Calu3 (cell line): Measurements from ENCODE around the gene KEL. TPM values are rescaled to one million over a fixed set of nuclear protein-coding genes. Genes with fewer than 3 reads are reported as not detected.

ENCODE experiments used
- BruUV-seq: library from RNA; stranded (reverse); fragments of 400-500 nt; replicated peaks from 2 replicates; lab custom pipeline; 2021; lab: Mats Ljungman, UMichigan
- CTCF ChIA-PET: fragments of 300-600 bp; sonication (Branson Sonifier 250); formaldehyde crosslinking; loops from one replicate; lab custom pipeline; 2022; ENCODE audit warnings: antibody characterized with exemption; lab: Charles Lee
- DNase-seq: peaks from one replicate; pipeline ENCODE4 v3.0.0; 2022
- H3K27ac Mint-ChIP-seq: one replicate; pipeline ENCODE4 v1.8.0; 2022; ENCODE audit warnings: mixed read lengths; ENCODE audit not compliant: unreplicated experiment
- H3K27me3 Mint-ChIP-seq: one replicate; pipeline ENCODE4 v1.8.0; 2022; ENCODE audit warnings: mixed read lengths; ENCODE audit not compliant: unreplicated experiment
- H3K36me3 Mint-ChIP-seq: one replicate; pipeline ENCODE4 v1.8.0; 2022; ENCODE audit warnings: mild to moderate bottlenecking, moderate library complexity, mixed read lengths; ENCODE audit not compliant: insufficient read depth, unreplicated experiment
- H3K4me1 Mint-ChIP-seq: one replicate; pipeline ENCODE4 v1.8.0; 2022; ENCODE audit warnings: mild to moderate bottlenecking, low read depth, mixed read lengths; ENCODE audit not compliant: unreplicated experiment
- H3K4me3 Mint-ChIP-seq: one replicate; pipeline ENCODE4 v1.8.0; 2022; ENCODE audit warnings: mild to moderate bottlenecking, low read depth, moderate library complexity, mixed read lengths; ENCODE audit not compliant: unreplicated experiment
- H3K9me3 Mint-ChIP-seq: one replicate; pipeline ENCODE4 v1.8.0; 2022; ENCODE audit warnings: low read depth, mixed read lengths; ENCODE audit not compliant: unreplicated experiment
- intact Hi-C: fragments of 100-400 bp; cut with micrococcal nuclease; formaldehyde crosslinking; loops from one replicate; pipeline ENCODE4 v1.10.0; 2022; ENCODE audit not compliant: unreplicated experiment
- total RNA-seq: library from RNA; stranded (reverse); gene quantifications from 2 replicates; pipeline ENCODE4 v1.2.3, GENCODE V29; 2022
- TF ChIP-seq, protein P1 (sequence below): fragments of 200-600 bp; IDR thresholded peaks from one replicate; pipeline ENCODE4 v1.8.0; 2022; ENCODE audit warnings: antibody characterized with exemption; ENCODE audit not compliant: unreplicated experiment

The KEL gene
- total RNA-seq, 1 experiment from 2014 or later: not detected

DNA sequence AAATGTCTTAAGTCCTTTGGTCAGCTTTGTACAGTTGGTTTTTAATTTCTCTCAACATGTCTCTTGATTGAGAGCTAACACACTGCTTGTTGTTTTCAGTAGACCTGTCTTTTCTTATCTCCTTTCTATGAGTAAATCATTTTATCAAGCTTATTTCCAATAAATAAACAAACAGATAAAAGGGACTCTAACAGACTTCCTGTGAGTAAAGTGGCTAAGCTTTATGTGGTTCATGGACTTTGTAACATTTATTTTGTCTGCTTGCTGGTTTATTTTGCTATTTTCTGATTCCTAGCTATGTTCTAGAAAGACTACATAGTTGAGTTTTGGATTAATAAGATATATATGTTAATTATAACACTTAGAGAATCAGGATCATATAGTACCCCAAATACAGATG is 37.6 kb upstream of the KEL start:
- Mint-ChIP-seq H3K9me3 (no peaks in the 10 kb centered on the region), H3K27ac (no peak overlapping the region), H3K4me3 (no peak overlapping the region), H3K36me3 (no peaks in the 10 kb centered on the region), H3K4me1 (peaks cover 14% of the 10 kb centered on the region), H3K27me3 (peaks cover 9% of the 10 kb centered on the region)
- no peak for DNase-seq
- no TSS peak for BruUV-seq
- intact Hi-C loops: loop anchor here (5.0 kb wide), 1 partner anchor 367 kb away; no protein-coding TSS in a partner anchor
- TF ChIP-seq, protein P1, sequence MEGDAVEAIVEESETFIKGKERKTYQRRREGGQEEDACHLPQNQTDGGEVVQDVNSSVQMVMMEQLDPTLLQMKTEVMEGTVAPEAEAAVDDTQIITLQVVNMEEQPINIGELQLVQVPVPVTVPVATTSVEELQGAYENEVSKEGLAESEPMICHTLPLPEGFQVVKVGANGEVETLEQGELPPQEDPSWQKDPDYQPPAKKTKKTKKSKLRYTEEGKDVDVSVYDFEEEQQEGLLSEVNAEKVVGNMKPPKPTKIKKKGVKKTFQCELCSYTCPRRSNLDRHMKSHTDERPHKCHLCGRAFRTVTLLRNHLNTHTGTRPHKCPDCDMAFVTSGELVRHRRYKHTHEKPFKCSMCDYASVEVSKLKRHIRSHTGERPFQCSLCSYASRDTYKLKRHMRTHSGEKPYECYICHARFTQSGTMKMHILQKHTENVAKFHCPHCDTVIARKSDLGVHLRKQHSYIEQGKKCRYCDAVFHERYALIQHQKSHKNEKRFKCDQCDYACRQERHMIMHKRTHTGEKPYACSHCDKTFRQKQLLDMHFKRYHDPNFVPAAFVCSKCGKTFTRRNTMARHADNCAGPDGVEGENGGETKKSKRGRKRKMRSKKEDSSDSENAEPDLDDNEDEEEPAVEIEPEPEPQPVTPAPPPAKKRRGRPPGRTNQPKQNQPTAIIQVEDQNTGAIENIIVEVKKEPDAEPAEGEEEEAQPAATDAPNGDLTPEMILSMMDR: no peak
- CTCF ChIA-PET: interaction anchor here (1.2 kb wide), 1 partner anchor 215 kb away, joined by 5 read pairs; no protein-coding TSS in a partner anchor

DNA sequence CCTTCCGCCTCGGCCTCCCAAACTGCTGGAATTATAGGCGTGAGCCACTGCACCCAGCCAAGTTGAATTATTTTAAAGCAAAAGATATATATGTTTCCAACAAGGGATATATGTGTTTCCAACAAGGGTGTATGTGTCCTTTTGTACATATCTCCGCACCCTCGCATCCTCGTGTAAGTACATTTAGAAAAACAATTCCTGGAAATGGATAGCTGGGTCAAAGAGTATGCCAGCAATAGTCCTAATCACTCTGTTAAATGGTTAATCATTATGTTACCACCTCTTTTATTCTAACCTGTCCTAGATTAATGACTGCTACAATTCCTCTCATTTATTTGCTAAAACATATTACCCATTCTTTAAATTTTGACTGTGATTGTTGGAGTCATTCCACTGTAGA is 36.8 kb upstream of the KEL start:
- H3K36me3 Mint-ChIP-seq: no peaks in the 10 kb centered on the region
- H3K27ac Mint-ChIP-seq: no peak overlapping the region
- intact Hi-C loops: no loop called here
- peaks cover 1% of the 10 kb centered on the region for H3K27me3 Mint-ChIP-seq
- CTCF ChIA-PET: interaction anchor here (0.7 to 1.2 kb wide), 2 partner anchors 127 to 216 kb away, joined by 4 to 5 read pairs; no protein-coding TSS in a partner anchor
- TF ChIP-seq, protein P1: no peak
- no TSS peak for BruUV-seq
- H3K4me3 Mint-ChIP-seq: no peak overlapping the region
- H3K9me3 Mint-ChIP-seq: no peaks in the 10 kb centered on the region
- H3K4me1 Mint-ChIP-seq: peaks cover 14% of the 10 kb centered on the region
- DNase-seq: no peak

DNA sequence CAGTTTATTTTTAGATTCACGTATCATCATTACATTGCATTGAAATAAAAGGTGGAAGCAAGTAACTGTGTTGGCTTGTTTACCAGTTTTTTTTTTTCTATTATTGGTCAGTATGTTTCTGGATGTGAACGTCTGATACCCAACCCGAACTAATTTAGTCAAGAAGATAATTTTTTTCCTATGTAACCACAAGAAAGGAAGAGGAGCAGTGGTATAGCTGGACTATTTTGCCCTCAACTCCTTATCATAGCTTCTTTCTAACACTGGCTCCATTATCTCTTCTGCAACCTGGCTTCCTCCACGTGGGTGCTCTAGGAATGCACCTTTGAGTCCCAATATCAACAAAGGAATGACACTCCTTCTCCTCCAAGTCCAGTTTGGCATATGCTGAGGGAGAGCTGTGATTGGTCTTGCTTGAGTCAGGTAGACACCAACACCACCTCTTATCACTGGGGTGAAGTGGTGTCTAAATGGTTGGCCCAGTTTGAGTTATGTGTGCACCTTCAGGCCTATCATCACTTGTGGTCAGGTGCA is 35.4 kb upstream of the KEL start:
- Mint-ChIP-seq H3K4me3 (no peak overlapping the region), H3K27me3 (no peaks in the 10 kb centered on the region)
- intact Hi-C loops: no loop called here

DNA sequence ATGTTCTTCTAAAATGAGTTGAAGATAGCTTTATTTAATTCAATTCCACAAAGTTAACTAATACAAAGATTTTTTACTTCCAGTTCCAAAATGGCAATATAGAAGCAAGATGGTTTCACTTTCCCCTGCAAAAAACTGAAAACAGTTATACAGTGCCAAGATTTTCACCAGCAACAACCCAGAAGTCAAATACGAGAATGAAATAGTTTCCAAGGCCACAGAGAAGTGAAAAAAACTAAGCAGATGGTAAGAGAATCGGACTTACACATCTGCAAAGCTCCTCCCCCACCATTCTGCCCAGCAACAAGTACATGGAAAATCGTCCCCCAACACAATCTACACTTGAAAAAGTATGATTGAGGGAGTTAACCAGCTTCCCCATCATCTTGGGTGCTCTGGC is 30.3 kb upstream of the KEL start:
- no peak for DNase-seq
- no TSS peak for BruUV-seq
- no peak overlapping the region for H3K27ac Mint-ChIP-seq
- peaks cover 9% of the 10 kb centered on the region for H3K27me3 Mint-ChIP-seq
- no peaks in the 10 kb centered on the region for H3K36me3 Mint-ChIP-seq
- H3K4me3 Mint-ChIP-seq: no peak overlapping the region
- H3K4me1 Mint-ChIP-seq: no peaks in the 10 kb centered on the region
- intact Hi-C loops: no loop called here
- TF ChIP-seq, protein P1: no peak
- no peaks in the 10 kb centered on the region for H3K9me3 Mint-ChIP-seq
- CTCF ChIA-PET: interaction anchor here (1.2 kb wide), 1 partner anchor 10 kb away, joined by 3 read pairs; no protein-coding TSS in a partner anchor

More for the DNA sequence above, 35.4 kb upstream of the KEL start:
- CTCF ChIA-PET: interaction anchor here (1.3 kb wide), 1 partner anchor 218 kb away, joined by 3 read pairs; no protein-coding TSS in a partner anchor
- Mint-ChIP-seq H3K27ac (no peak overlapping the region), H3K9me3 (no peaks in the 10 kb centered on the region), H3K4me1 (no peaks in the 10 kb centered on the region), H3K36me3 (no peaks in the 10 kb centered on the region)
- TF ChIP-seq, protein P1: no peak
- BruUV-seq: no TSS peak
- DNase-seq: no peak
